D341Med (cell line): ENCODE measurements around the gene NBR1.
"Not testable (repeated sequence)": the region's sequence is repeated elsewhere in the genome, so short reads cannot be mapped to it uniquely, and the experiment has no call there.

ENCODE experiments used
- DNase-seq: peaks from one replicate; pipeline ENCODE4 v3.0.0; 2012; ENCODE audit warnings: low spot score

Gene NBR1

GRCh38 chr17:43153197-43153835, 17.7 kb upstream of the NBR1 start:
- DNase-seq = not testable (repeated sequence)

GRCh38 chr17:43155666-43156065, 15.3 kb upstream of the NBR1 start:
- no peak for DNase-seq

- not testable (repeated sequence) for DNase-seq
Observed at GRCh38 chr17:43159232-43159631, 11.8 kb upstream of the NBR1 start.

GRCh38 chr17:43159957-43160356, 11.1 kb upstream of the NBR1 start:
- DNase-seq = not testable (repeated sequence)

GRCh38 chr17:43165971-43166370, 5.0 kb upstream of the NBR1 start:
- DNase-seq = not testable (repeated sequence)

- DNase-seq = peak; percentile 67
Observed at GRCh38 chr17:43169561-43170139, 1.4 kb upstream of the NBR1 start.

- peak; percentile 94 for DNase-seq
Observed at GRCh38 chr17:43170140-43170765, 761 bp upstream of the NBR1 start.

- DNase-seq = no peak
Observed at GRCh38 chr17:43171586-43172487, 823 bp downstream of the NBR1 start.

- DNase-seq = no peak
Observed at GRCh38 chr17:43175213-43176118, 4.5 kb downstream of the NBR1 start.

- DNase-seq = no peak
Observed at GRCh38 chr17:43176119-43176570, 5.1 kb downstream of the NBR1 start.

GRCh38 chr17:43183921-43184320, 12.9 kb downstream of the NBR1 start:
- DNase-seq = no peak

- not testable (repeated sequence) for DNase-seq
Observed at GRCh38 chr17:43186656-43187055, 15.6 kb downstream of the NBR1 start.

GRCh38 chr17:43193251-43193650, 22.2 kb downstream of the NBR1 start:
- DNase-seq = no peak

GRCh38 chr17:43199633-43200032, 28.6 kb downstream of the NBR1 start:
- no peak for DNase-seq

- peak; percentile 91 for DNase-seq
Observed at GRCh38 chr17:43200127-43200526, 29.1 kb downstream of the NBR1 start.

- not testable (repeated sequence) for DNase-seq
Observed at GRCh38 chr17:43203013-43203412, 32.0 kb downstream of the NBR1 start.

- DNase-seq = no peak
Observed at GRCh38 chr17:43210576-43210975, 39.6 kb downstream of the NBR1 start.

GRCh38 chr17:43211123-43211479, 40.1 kb downstream of the NBR1 start:
- DNase-seq = no peak

- no peak for DNase-seq
Observed at GRCh38 chr17:43211480-43212402, 40.7 kb downstream of the NBR1 start, which contains the start of gene TMEM106A. TSS of gene TMEM106A (plus strand) at chr17:43211875. CDS start at chr17:43213042, 1,167 bp downstream.
